ENCODE results near the gene DHODH. TPM values are rescaled to one million over a fixed set of nuclear protein-coding genes. Genes with fewer than 3 reads are reported as not detected.

Gene DHODH
- total RNA-seq, 1 donor from 2014 or later: 4.2 TPM

GRCh38 chr16:72027669-72028378 is 19.3 kb downstream of the DHODH start:
- no peak overlapping the region for H3K4me3 ChIP-seq
- H3K9me3 ChIP-seq: no peaks in the 10 kb centered on the region
- H3K4me1 ChIP-seq: no peaks in the 10 kb centered on the region
- intact Hi-C loops (cut with DNase I): no loop called here
- TF ChIP-seq POLR2AphosphoS5 (IDR thresholded peaks at IDR 0.05; ENCODE audit: insufficient read depth in 1 of 2, low read depth in 1 of 2) (no peak), POLR2A (IDR thresholded peaks at IDR 0.05) (no peak)
- TF ChIP-seq, protein P1, sequence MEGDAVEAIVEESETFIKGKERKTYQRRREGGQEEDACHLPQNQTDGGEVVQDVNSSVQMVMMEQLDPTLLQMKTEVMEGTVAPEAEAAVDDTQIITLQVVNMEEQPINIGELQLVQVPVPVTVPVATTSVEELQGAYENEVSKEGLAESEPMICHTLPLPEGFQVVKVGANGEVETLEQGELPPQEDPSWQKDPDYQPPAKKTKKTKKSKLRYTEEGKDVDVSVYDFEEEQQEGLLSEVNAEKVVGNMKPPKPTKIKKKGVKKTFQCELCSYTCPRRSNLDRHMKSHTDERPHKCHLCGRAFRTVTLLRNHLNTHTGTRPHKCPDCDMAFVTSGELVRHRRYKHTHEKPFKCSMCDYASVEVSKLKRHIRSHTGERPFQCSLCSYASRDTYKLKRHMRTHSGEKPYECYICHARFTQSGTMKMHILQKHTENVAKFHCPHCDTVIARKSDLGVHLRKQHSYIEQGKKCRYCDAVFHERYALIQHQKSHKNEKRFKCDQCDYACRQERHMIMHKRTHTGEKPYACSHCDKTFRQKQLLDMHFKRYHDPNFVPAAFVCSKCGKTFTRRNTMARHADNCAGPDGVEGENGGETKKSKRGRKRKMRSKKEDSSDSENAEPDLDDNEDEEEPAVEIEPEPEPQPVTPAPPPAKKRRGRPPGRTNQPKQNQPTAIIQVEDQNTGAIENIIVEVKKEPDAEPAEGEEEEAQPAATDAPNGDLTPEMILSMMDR (IDR thresholded peaks at IDR 0.05): no peak
- H3K36me3 ChIP-seq: peaks cover 0 to 22% of the 10 kb centered on the region in 2 donors
- no peak overlapping the region for H3K27ac ChIP-seq
- no peak for DNase-seq (ENCODE audit: extremely low spot score in 2 of 2)
- no peaks in the 10 kb centered on the region for H3K27me3 ChIP-seq

DNA sequence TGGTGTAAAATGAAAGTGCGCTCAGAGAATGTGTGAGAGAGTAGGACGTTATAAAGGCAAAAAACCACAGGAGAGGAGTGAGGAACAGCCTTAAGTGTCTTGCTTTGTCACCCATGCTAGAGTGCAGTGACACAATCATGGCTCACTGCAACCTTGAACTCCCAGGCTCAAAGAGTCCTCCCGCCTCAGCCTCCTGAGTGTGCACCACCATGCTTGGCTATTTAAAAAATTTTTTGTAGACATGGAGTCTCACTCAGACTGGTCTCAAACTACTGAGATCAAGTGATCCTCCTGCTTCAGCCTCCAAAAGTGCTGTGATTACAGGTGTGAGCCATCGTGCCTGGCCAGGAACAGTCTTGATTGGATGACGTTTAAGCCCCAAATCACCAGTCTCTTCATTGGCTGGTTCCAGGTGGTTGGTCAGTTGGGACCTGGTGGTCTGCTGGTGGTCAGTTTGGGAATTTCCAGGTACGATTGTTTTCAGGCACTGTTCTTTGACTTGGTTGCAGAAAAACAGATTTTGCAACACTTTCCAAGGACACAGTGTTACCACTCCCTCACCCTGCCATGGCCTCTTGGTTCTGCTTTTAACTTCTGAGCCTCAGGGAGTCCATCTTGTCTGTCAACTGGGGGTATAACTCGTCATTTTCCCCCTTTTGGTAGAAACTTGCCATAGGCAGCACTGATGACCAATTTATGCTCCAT is 21.2 kb downstream of the DHODH start:
- Histone ChIP-seq H3K27me3 (no peaks in the 10 kb centered on the region), H3K4me3 (no peak overlapping the region), H3K27ac (no peak overlapping the region), H3K4me1 (no peaks in the 10 kb centered on the region), H3K36me3 (peaks cover 0 to 5% of the 10 kb centered on the region in 2 donors), H3K9me3 (no peaks in the 10 kb centered on the region)
- TF ChIP-seq POLR2A (IDR thresholded peaks at IDR 0.05): no peak
- no peak for TF ChIP-seq POLR2AphosphoS5 (IDR thresholded peaks at IDR 0.05; ENCODE audit: insufficient read depth in 1 of 2, low read depth in 1 of 2)
- TF ChIP-seq, protein P1 (IDR thresholded peaks at IDR 0.05): no peak
- DNase-seq (ENCODE audit: extremely low spot score in 2 of 2): no peak
- intact Hi-C loops (cut with DNase I): no loop called here

- DNase-seq (ENCODE audit: extremely low spot score in 2 of 2): no peak
- no peaks in the 10 kb centered on the region for H3K4me1 ChIP-seq
- H3K36me3 ChIP-seq: no peaks in the 10 kb centered on the region
- no peaks in the 10 kb centered on the region for H3K9me3 ChIP-seq
- no peaks in the 10 kb centered on the region for H3K27me3 ChIP-seq
- intact Hi-C loops (cut with DNase I): no loop called here
- H3K4me3 ChIP-seq: no peak overlapping the region
- H3K27ac ChIP-seq: no peak overlapping the region
- TF ChIP-seq POLR2A (IDR thresholded peaks at IDR 0.05) (no peak), POLR2AphosphoS5 (IDR thresholded peaks at IDR 0.05; ENCODE audit: insufficient read depth in 1 of 2, low read depth in 1 of 2) (no peak)
- TF ChIP-seq, protein P1 (IDR thresholded peaks at IDR 0.05): no peak
These were observed 24.9 kb downstream of the DHODH start for GRCh38 chr16:72033437-72033836.

- intact Hi-C loops (cut with DNase I): no loop called here
- no peak for DNase-seq (ENCODE audit: extremely low spot score in 2 of 2)
- Histone ChIP-seq H3K27ac (no peak overlapping the region), H3K36me3 (peaks cover 0 to under 1% of the 10 kb centered on the region in 2 donors), H3K27me3 (no peaks in the 10 kb centered on the region), H3K9me3 (no peaks in the 10 kb centered on the region), H3K4me1 (no peaks in the 10 kb centered on the region), H3K4me3 (no peak overlapping the region)
- TF ChIP-seq POLR2AphosphoS5 (IDR thresholded peaks at IDR 0.05; ENCODE audit: insufficient read depth in 1 of 2, low read depth in 1 of 2): no peak
- TF ChIP-seq, protein P1 (IDR thresholded peaks at IDR 0.05): no peak
- TF ChIP-seq POLR2A (IDR thresholded peaks at IDR 0.05): no peak
These were observed 27.6 kb downstream of the DHODH start for GRCh38 chr16:72036098-72036497.

All from vagina (tissue), 2 donors.